Esophagus (tissue), 2 donors: Measurements from ENCODE around the gene ADAMTS2. TPM values are rescaled to one million over a fixed set of nuclear protein-coding genes. Genes with fewer than 3 reads are reported as not detected.

Experiments
- H3K27ac ChIP-seq, 2 donors: one replicate each; pipeline ENCODE4 v1.5.1; 2013; ENCODE audit warnings: low read depth in 2 of 2, mild to moderate bottlenecking in 2 of 2, inconsistent platforms in 1 of 2, low read length in 1 of 2, moderate library complexity in 1 of 2
- H3K27me3 ChIP-seq, 2 donors: one replicate each; pipeline ENCODE4 v1.6.1; 2013; ENCODE audit warnings: low read length in 2 of 2, control low read depth in 1 of 2, mild to moderate bottlenecking in 1 of 2; ENCODE audit not compliant: insufficient read depth in 2 of 2, control insufficient read depth in 1 of 2
- H3K36me3 ChIP-seq, 2 donors: one replicate each; pipeline ENCODE4 v1.6.1; 2013; ENCODE audit warnings: low read length in 1 of 2; ENCODE audit not compliant: control insufficient read depth in 2 of 2, insufficient read depth in 2 of 2
- H3K4me1 ChIP-seq, 2 donors: one replicate each; pipeline ENCODE4 v1.6.1; 2013; ENCODE audit warnings: low read length in 1 of 2; ENCODE audit not compliant: control insufficient read depth in 2 of 2, insufficient read depth in 2 of 2
- H3K4me3 ChIP-seq, 2 donors: one replicate each; pipeline ENCODE4 v1.5.1; 2013; ENCODE audit warnings: low read length in 2 of 2, mild to moderate bottlenecking in 2 of 2, low read depth in 1 of 2, moderate library complexity in 1 of 2
- H3K9me3 ChIP-seq, 2 donors: one replicate each; pipeline ENCODE4 v1.6.1; 2013; ENCODE audit warnings: mild to moderate bottlenecking in 2 of 2, low read depth in 1 of 2, low read length in 1 of 2, moderate library complexity in 1 of 2; ENCODE audit not compliant: control insufficient read depth in 2 of 2, insufficient read depth in 1 of 2
- WGBS, 2 donors: extraction: QIAGEN DNeasy Blood & Tissue Kit; methylation state at CpG; one replicate each; pipeline ENCODE4 v1.1.7; 2013; 5-methylcytosine and 5-hydroxymethylcytosine counted together
- polyA plus RNA-seq, 2 donors: library from polyadenylated mRNA; stranded (reverse); fragments of 200-250 nt; gene quantifications; one replicate each; pipeline ENCODE4 v1.2.3, GENCODE V29; 2013
- donor health status: healthy with polysubstance abuse.
- donor health status: Bipolar disorder and iron deficiency.

Gene ADAMTS2
- polyA plus RNA-seq, 2 donors = 1.4 to 1.5 TPM

DNA sequence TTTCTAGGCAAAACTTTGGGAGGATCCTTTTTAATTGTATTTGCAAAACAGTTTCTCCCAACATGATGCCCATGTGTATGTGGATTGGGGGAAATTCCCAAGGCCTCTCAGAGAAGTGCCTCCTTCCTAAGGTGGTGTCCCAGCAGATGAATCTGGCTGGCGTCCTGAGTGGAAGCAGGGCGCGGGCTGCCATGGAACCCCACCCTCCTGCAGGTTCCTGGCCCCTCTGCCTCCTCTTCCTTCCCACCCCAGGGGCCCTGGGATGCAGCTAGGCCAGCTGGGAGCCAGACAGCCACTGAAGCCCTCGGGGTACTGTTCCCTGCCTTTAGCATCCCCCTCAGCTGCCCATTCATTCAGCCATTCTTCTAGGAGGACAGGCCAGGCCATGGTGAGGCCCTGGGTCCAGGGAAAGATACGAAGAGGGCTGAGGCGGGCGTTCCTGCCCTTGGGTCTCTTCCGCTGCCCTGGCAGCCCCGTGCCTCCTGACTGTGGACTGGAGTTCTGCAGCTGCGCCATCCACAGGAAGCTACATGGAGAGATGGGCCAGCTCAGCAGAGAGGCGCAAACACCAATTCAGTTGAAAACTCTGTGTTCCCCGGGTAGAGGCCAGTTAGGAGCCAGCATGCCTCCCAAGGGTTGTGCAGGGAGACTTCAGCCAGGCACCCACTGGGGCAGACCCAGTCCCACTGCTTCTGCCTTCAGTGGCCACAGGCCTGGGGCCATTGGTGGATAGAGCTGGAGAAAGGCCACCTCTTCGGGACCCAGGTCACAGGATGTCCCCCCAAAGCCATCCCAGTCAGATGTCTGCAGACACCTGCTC lies 36.5 kb downstream of the ADAMTS2 start:
- 85 to 87% methylated on average over 13 of the region's 13 CpGs for WGBS, 2 donors
- Histone ChIP-seq H3K27me3 (no peaks in the 10 kb centered on the region), H3K4me1 (no peaks in the 10 kb centered on the region), H3K9me3 (peaks cover 0 to 3% of the 10 kb centered on the region in 2 donors), H3K4me3 (no peak overlapping the region), H3K27ac (no peak overlapping the region), H3K36me3 (no peaks in the 10 kb centered on the region)

DNA sequence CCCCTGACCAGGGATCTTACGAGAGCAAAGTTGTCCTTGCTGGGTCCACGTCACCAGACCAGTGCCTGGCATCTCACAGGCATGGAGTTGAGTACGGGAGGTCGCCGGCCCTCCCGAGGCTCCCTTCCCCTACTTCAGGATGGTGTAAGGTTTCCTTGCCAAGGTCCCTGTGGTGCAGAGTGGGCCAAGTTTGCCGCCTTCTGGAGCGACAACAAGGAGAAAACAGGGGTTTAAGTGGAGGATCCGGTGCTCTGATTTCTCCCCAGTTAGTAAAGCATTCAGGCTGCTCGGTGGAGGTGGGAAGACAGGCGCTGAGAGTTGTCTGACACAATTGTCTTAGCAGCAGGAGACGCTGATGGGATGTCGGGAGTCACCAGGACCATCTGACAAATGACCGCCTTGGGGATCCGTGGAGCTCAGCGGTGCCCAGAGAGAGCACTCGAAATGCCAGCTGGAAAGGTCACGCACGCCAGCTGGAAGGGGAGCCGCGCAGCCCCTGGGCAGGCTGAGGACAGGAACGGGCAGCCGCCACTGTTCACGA lies 37.3 kb downstream of the ADAMTS2 start:
- no peak overlapping the region for H3K27ac ChIP-seq
- WGBS, 2 donors = 80 to 88% methylated on average over 24 of the region's 24 CpGs
- H3K4me3 ChIP-seq = no peak overlapping the region

GRCh38 chr5:179307013-179307800 lies 38.1 kb downstream of the ADAMTS2 start:
- Histone ChIP-seq H3K27ac (no peak overlapping the region), H3K36me3 (no peaks in the 10 kb centered on the region), H3K9me3 (peaks cover 0 to 3% of the 10 kb centered on the region in 2 donors), H3K27me3 (no peaks in the 10 kb centered on the region), H3K4me3 (no peak overlapping the region), H3K4me1 (no peaks in the 10 kb centered on the region)
- WGBS, 2 donors = 87 to 88% methylated on average over 29 of the region's 29 CpGs

More for the DNA sequence above, 37.3 kb downstream of the ADAMTS2 start:
- H3K4me1 ChIP-seq = no peaks in the 10 kb centered on the region
- peaks cover 0 to 3% of the 10 kb centered on the region in 2 donors for H3K9me3 ChIP-seq
- no peaks in the 10 kb centered on the region for H3K27me3 ChIP-seq
- H3K36me3 ChIP-seq = no peaks in the 10 kb centered on the region

- Histone ChIP-seq H3K4me1 (peaks cover 0 to 2% of the 10 kb centered on the region in 2 donors), H3K27me3 (no peaks in the 10 kb centered on the region), H3K36me3 (no peaks in the 10 kb centered on the region), H3K9me3 (peaks cover 0 to 3% of the 10 kb centered on the region in 2 donors), H3K4me3 (no peak overlapping the region), H3K27ac (no peak overlapping the region)
- 85 to 86% methylated on average over 7 of the region's 7 CpGs for WGBS, 2 donors
These were observed 38.9 kb downstream of the ADAMTS2 start for GRCh38 chr5:179306191-179307012.

DNA sequence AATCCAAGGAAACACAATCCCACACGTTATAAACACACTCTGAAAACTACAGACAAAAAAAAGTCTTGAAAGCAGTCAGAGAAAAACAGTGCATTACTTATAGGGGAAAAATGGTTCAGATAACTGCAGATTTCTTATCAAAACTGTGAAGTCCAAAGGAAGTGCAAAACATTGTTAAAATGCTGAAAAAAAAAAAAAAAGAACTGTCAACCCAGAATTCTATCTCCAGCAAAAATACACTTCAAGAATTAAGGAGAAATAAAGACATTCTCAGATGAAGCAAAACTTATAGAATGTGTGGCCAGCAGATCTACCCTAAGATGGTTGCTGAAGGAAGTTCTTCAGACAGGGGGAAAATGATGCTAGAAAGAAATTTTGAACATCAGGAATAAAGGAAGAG lies 40.4 kb downstream of the ADAMTS2 start:
- Histone ChIP-seq H3K4me3 (no peak overlapping the region), H3K36me3 (no peaks in the 10 kb centered on the region), H3K9me3 (peaks cover 0 to 3% of the 10 kb centered on the region in 2 donors), H3K4me1 (peaks cover 0 to 2% of the 10 kb centered on the region in 2 donors), H3K27me3 (no peaks in the 10 kb centered on the region), H3K27ac (no peak overlapping the region)
- 68 to 78% methylated on average over 1 of the region's 1 CpG for WGBS, 2 donors

GRCh38 chr5:179304466-179304865 lies 40.8 kb downstream of the ADAMTS2 start:
- Histone ChIP-seq H3K36me3 (no peaks in the 10 kb centered on the region), H3K27ac (no peak overlapping the region), H3K9me3 (peaks cover 0 to 3% of the 10 kb centered on the region in 2 donors), H3K4me3 (no peak overlapping the region), H3K4me1 (peaks cover 0 to 2% of the 10 kb centered on the region in 2 donors), H3K27me3 (no peaks in the 10 kb centered on the region)
- WGBS, 2 donors = 80 to 81% methylated on average over 5 of the region's 5 CpGs

DNA sequence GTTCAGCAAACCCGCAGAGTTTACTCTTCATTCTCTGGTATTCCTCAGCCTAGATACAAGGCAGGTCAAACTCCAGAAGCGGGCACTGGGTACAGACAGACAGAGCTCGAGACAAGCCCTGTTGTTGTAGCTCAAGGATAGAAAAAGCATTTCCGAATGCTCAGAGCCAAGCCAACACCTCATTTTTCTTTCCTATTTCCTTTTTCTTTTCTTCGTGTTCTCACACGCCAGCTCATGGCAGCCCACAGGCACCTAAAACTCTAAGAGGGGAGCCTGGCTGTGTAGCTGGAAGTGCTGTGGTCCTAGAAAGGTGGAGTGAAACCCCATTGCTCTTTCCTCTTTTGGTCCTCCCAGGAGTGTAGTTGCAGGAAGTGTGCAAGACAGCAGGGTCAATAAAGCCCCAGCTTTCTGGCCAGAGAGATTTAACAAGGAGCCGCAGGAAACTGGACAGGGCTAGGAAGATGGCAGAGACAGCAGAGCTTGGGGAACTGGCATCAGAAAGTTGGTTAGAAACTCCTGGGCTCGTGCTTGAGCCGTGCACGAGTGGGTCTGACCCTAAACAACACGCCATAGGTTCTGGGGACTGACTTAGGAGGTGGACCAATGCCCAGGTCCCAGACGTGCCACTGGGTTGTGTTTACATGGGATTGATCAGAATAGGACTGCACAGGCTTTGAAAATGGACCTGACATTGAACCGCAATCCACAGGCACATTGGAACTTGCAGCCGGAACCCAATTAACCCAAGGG lies 41.6 kb downstream of the ADAMTS2 start:
- Histone ChIP-seq H3K27me3 (no peaks in the 10 kb centered on the region), H3K27ac (no peak overlapping the region), H3K4me1 (peaks cover 0 to 2% of the 10 kb centered on the region in 2 donors), H3K36me3 (no peaks in the 10 kb centered on the region), H3K4me3 (no peak overlapping the region), H3K9me3 (peaks cover 0 to 3% of the 10 kb centered on the region in 2 donors)
- 82 to 85% methylated on average over 14 of the region's 14 CpGs for WGBS, 2 donors

DNA sequence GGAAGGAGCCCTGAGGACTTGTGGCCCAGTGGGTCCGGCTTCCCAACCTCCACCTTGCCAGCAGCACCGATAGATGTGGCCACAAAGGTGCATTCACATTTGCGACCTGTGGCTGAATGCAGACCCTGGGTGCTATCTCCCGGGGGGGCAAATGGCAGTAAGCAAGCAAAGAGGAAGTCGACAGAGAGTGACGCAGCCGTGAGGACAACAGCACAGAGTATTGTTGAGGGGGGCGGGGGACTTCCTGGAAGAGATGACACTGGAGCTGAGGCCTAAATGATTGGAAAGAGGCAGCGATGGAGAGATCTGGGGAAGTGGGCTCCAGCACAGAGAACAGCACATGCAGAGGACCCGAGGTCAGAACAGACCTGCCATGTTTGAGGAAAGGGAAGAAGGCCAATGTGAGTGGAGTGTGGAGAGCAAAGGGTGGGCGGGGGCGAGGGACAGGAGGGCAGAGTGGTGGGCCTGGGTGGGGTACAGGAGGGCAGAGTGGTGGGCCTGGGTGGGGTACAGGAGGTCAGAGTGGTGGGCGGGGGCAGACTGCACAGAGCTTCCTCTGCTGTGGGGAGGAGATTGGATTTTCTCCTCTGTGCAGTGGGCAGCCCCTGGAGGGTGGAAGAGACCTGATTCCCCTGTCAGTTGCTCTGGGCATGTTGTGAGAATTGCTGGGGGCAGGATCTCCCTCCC lies 42.6 kb downstream of the ADAMTS2 start:
- Histone ChIP-seq H3K4me3 (no peak overlapping the region), H3K4me1 (peaks cover 1 to 2% of the 10 kb centered on the region in 2 donors), H3K27ac (no peak overlapping the region), H3K27me3 (no peaks in the 10 kb centered on the region), H3K9me3 (peaks cover 0 to 3% of the 10 kb centered on the region in 2 donors), H3K36me3 (no peaks in the 10 kb centered on the region)
- 76 to 85% methylated on average over 13 of the region's 13 CpGs for WGBS, 2 donors
